Loucy (cell line): ENCODE measurements around the gene TMEM108.

Experiments used
- EZH2phosphoT487 ChIP-seq: fragments of 200-600 bp; IDR thresholded peaks from 2 replicates; pipeline ENCODE4 v1.6.1; 2018; ENCODE audit warnings: antibody characterized with exemption, mild to moderate bottlenecking, moderate library complexity, borderline replicate concordance
- TF ChIP-seq, protein P1 (sequence below): fragments of 200-600 bp; sonication (generic); conservative IDR thresholded peaks from 2 replicates; pipeline ENCODE4 v1.5.1; 2014; ENCODE audit warnings: mild to moderate bottlenecking, antibody characterized with exemption, low read length

DNA sequence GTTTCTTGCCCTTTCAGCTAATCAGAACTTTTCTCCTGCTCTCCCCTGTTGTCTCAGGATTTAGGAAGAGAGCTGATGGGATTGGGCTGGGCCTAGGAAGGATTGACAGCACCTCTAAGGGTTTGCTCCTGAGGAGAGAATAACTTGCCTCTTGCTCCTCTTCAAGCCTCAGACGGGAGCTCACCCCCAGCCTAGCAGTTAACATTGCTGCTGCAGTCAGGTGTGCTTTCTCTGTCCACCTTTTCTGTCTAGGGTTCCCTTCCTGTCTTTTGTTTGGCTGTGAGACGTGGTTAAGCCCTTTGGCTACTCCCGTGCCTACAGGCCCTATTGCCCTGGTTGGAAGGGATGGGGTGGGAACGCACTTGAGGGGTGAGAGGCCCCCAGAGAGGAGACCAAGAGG lies 20.1 kb downstream of the TMEM108 start:
- TF ChIP-seq, protein P1, sequence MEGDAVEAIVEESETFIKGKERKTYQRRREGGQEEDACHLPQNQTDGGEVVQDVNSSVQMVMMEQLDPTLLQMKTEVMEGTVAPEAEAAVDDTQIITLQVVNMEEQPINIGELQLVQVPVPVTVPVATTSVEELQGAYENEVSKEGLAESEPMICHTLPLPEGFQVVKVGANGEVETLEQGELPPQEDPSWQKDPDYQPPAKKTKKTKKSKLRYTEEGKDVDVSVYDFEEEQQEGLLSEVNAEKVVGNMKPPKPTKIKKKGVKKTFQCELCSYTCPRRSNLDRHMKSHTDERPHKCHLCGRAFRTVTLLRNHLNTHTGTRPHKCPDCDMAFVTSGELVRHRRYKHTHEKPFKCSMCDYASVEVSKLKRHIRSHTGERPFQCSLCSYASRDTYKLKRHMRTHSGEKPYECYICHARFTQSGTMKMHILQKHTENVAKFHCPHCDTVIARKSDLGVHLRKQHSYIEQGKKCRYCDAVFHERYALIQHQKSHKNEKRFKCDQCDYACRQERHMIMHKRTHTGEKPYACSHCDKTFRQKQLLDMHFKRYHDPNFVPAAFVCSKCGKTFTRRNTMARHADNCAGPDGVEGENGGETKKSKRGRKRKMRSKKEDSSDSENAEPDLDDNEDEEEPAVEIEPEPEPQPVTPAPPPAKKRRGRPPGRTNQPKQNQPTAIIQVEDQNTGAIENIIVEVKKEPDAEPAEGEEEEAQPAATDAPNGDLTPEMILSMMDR: no peak
- TF ChIP-seq EZH2phosphoT487: no peak
